ENCODE measurements around the gene CWC22. TPM values are rescaled to one million over a fixed set of nuclear protein-coding genes. Genes with fewer than 3 reads are reported as not detected.
"Not testable (repeated sequence)": the region's sequence is repeated elsewhere in the genome, so short reads cannot be mapped to it uniquely, and the experiment has no call there.

The CWC22 gene
- total and polyA plus RNA-seq, 2 donors (not counting 3 experiments of a cell fraction or from before 2014, with no cell fraction given): 1.8 to 15.7 TPM

GRCh38 chr2:179963626-179964025, 43.5 kb downstream of the CWC22 start:
- peak; percentile 11 for DNase-seq (ENCODE audit: low read depth, low spot score)
- no TSS peak for BruUV-seq (replicated peaks)
- CTCF ChIA-PET: no interaction called here
- no peak overlapping the region for H2AFZ ChIP-seq (ENCODE audit: low read depth, low read length)
- intact Hi-C loops (cut with micrococcal nuclease): loop anchor here (2.0 kb wide), 1 partner anchor 13 kb away; no protein-coding TSS in a partner anchor
- H3K27me3 ChIP-seq (ENCODE audit: control insufficient read depth in 2 of 2, insufficient read depth in 2 of 2, low read length in 2 of 2): no peaks in the 10 kb centered on the region
- H3K9ac ChIP-seq (replicated peaks; ENCODE audit: extremely low read depth, insufficient read depth, low read length): no peak overlapping the region
- H3K79me2 ChIP-seq (ENCODE audit: control insufficient read depth, insufficient read depth, low read length): no peaks in the 10 kb centered on the region
- no peaks in the 10 kb centered on the region for H3K9me1 ChIP-seq (replicated peaks; ENCODE audit: control insufficient read depth, extremely low read depth, insufficient read depth, low read length)
- no peak for FAIRE-seq
- POLR2A ChIA-PET: interaction anchor here (0.6 kb wide), 1 partner anchor 41 kb away, joined by 3 read pairs; no protein-coding TSS in a partner anchor
- dilution Hi-C loops (cut with MboI; ENCODE audit: extremely low pct_ligation_motif_present, low sequenced_read_pairs): no loop called here
- no peak overlapping the region for H3K4me3 ChIP-seq (replicated peaks in 1 of 3; ENCODE audit: insufficient read depth in 1 of 3, low read depth in 1 of 3, low read length in 3 of 3)
- no peak overlapping the region for H3K27ac ChIP-seq (ENCODE audit: insufficient read depth, low read depth, low read length)
- no peaks in the 10 kb centered on the region for H3K9me3 ChIP-seq (replicated peaks; ENCODE audit: control insufficient read depth, insufficient read depth, low read length)
- TF ChIP-seq CTCF (IDR thresholded peaks at IDR 0.05; ENCODE audit: extremely low read depth in 1 of 2, insufficient read depth in 1 of 2, low read depth in 1 of 2, low read length in 2 of 2): no peak
- no peak for TF ChIP-seq POLR2AphosphoS5 (IDR thresholded peaks at IDR 0.05; ENCODE audit: insufficient read depth, low read depth, low read length)
- TF ChIP-seq GATA2 (IDR thresholded peaks at IDR 0.05; ENCODE audit: insufficient read depth, insufficient read length, low read depth, low read length): no peak
- TF ChIP-seq MYC (IDR thresholded peaks at IDR 0.05; ENCODE audit: low read depth, low read length): no peak
- TF ChIP-seq FOS (IDR thresholded peaks at IDR 0.05; ENCODE audit: borderline replicate concordance, insufficient read depth, low read length): no peak
- no peak for TF ChIP-seq POLR2A (IDR thresholded peaks at IDR 0.05; ENCODE audit: low read depth, low read length)
- TF ChIP-seq MAX (IDR thresholded peaks at IDR 0.05; ENCODE audit: insufficient read depth, insufficient read length): no peak
- TF ChIP-seq JUN (IDR thresholded peaks at IDR 0.05; ENCODE audit: borderline replicate concordance, insufficient read depth, insufficient read length, low read depth): no peak
- no peak for TF ChIP-seq EZH2 (IDR thresholded peaks at IDR 0.05; ENCODE audit: borderline replicate concordance, low read depth, low read length, severe bottlenecking)
- peaks cover 0 to 7% of the 10 kb centered on the region in 2 experiments for H3K36me3 ChIP-seq (ENCODE audit: control insufficient read depth in 2 of 2, extremely low read depth in 1 of 2, insufficient read depth in 2 of 2, low read length in 2 of 2)
- H3K4me1 ChIP-seq (ENCODE audit: control insufficient read depth, extremely low read depth, insufficient read depth, low read length): no peaks in the 10 kb centered on the region
- no peaks in the 10 kb centered on the region for H4K20me1 ChIP-seq (replicated peaks; ENCODE audit: control insufficient read depth, extremely low read depth, insufficient read depth, low read length)
- no peak overlapping the region for H3K4me2 ChIP-seq (ENCODE audit: insufficient read depth, low read length)

GRCh38 chr2:179958251-179958650, 48.8 kb downstream of the CWC22 start:
- H3K79me2 ChIP-seq (ENCODE audit: control insufficient read depth, insufficient read depth, low read length); H2AFZ ChIP-seq (ENCODE audit: low read depth, low read length); H3K9ac ChIP-seq (replicated peaks; ENCODE audit: extremely low read depth, insufficient read depth, low read length); H3K27ac ChIP-seq (ENCODE audit: insufficient read depth, low read depth, low read length); H3K9me1 ChIP-seq (replicated peaks; ENCODE audit: control insufficient read depth, extremely low read depth, insufficient read depth, low read length); H3K4me3 ChIP-seq (replicated peaks in 1 of 3; ENCODE audit: insufficient read depth in 1 of 3, low read depth in 1 of 3, low read length in 3 of 3); H3K27me3 ChIP-seq (ENCODE audit: control insufficient read depth in 2 of 2, insufficient read depth in 2 of 2, low read length in 2 of 2); H3K4me2 ChIP-seq (ENCODE audit: insufficient read depth, low read length); H3K36me3 ChIP-seq (ENCODE audit: control insufficient read depth in 2 of 2, extremely low read depth in 1 of 2, insufficient read depth in 2 of 2, low read length in 2 of 2); H3K4me1 ChIP-seq (ENCODE audit: control insufficient read depth, extremely low read depth, insufficient read depth, low read length); POLR2A ChIA-PET; DNase-seq (ENCODE audit: low read depth, low spot score); BruUV-seq (replicated peaks); dilution Hi-C loops (cut with MboI; ENCODE audit: extremely low pct_ligation_motif_present, low sequenced_read_pairs); H3K9me3 ChIP-seq (replicated peaks; ENCODE audit: control insufficient read depth, insufficient read depth, low read length); intact Hi-C loops (cut with micrococcal nuclease); H4K20me1 ChIP-seq (replicated peaks; ENCODE audit: control insufficient read depth, extremely low read depth, insufficient read depth, low read length); FAIRE-seq: not testable (repeated sequence)
- CTCF ChIA-PET: interaction anchor here (0.7 to 1.8 kb wide), 4 partner anchors 9 to 20 kb away, joined by 3 to 5 read pairs (median 4); no protein-coding TSS in a partner anchor
